HepG2 (cell line): ENCODE results near the gene MAPK10. TPM values are rescaled to one million over a fixed set of nuclear protein-coding genes. Genes with fewer than 3 reads are reported as not detected.
"Not testable (repeated sequence)": the region's sequence is repeated elsewhere in the genome, so short reads cannot be mapped to it uniquely, and the experiment has no call there.

Experiments
- ATAC-seq: fragments of 200-7000 bp; cut with Tn5 transposase; 3 replicates; pipeline ENCODE4 v1.9.1; 2020; ENCODE audit warnings: mild to moderate bottlenecking, moderate library complexity
- BruUV-seq: library from RNA; stranded (reverse); fragments of 400-500 nt; replicated peaks from 2 replicates; lab custom pipeline; 2021; lab: Mats Ljungman, UMichigan
- CTCF ChIA-PET: fragments of 300-600 bp; formaldehyde crosslinking; extraction: SDS; loops from one replicate; lab custom pipeline; 2021; ENCODE audit warnings: low total read pairs, inconsistent platforms, low intra/inter-chr PET ratio; lab: Yijun Ruan, JAX
- POLR2A ChIA-PET: fragments of 350-600 bp; sonication (Branson Sonifier 250); formaldehyde crosslinking; loops from one replicate; lab custom pipeline; 2020; ENCODE audit warnings: antibody characterized with exemption, inconsistent platforms; lab: Yijun Ruan, JAX
- DNase-seq: peaks from one replicate; pipeline ENCODE4 v3.0.0-alpha.2; 2015; ENCODE audit warnings: low spot score
- FAIRE-seq: peaks from 3 replicates; lab custom pipeline; 2011; peaks lifted over from hg19 to GRCh38; lab: Jason Lieb, UNC
- H2AFZ ChIP-seq: one replicate; pipeline ENCODE4 v1.6.1; 2011; ENCODE audit warnings: low read length, inconsistent platforms
- H3K27ac ChIP-seq: fragments of 300-600 bp; 3 replicates; pipeline ENCODE4 v1.8.0; 2011; ENCODE audit warnings: mixed run types, mild to moderate bottlenecking, mixed read lengths, low read length, inconsistent platforms; ENCODE audit not compliant: insufficient read depth; ENCODE audit errors: extremely low read length
- H3K27me3 ChIP-seq, 2 experiments: fragments of 200-600 bp in 1 of 2; 2 replicates in 1 of 2; 3 replicates in 1 of 2; pipeline versions ENCODE4 v1.6.0 to v1.8.0; 2011; ENCODE audit warnings: low read length in 2 of 2, mild to moderate bottlenecking in 2 of 2, moderate library complexity in 2 of 2, inconsistent platforms in 1 of 2; ENCODE audit not compliant: insufficient read depth in 2 of 2, control insufficient read depth in 1 of 2
- H3K36me3 ChIP-seq, 2 experiments: fragments of 200-600 bp in 1 of 2; replicated peaks in 1 of 2; 2 replicates in 1 of 2; 3 replicates in 1 of 2; pipeline versions ENCODE4 v1.5.1 to v1.8.0; 2011; ENCODE audit warnings: low read length in 2 of 2, inconsistent platforms in 1 of 2; ENCODE audit not compliant: insufficient read depth in 2 of 2, control insufficient read depth in 1 of 2
- H3K4me1 ChIP-seq: 2 replicates; pipeline ENCODE4 v1.5.1; 2012; ENCODE audit warnings: low read length, inconsistent platforms; ENCODE audit not compliant: insufficient read depth
- H3K4me2 ChIP-seq: 2 replicates; pipeline ENCODE4 v1.6.0; 2011; ENCODE audit warnings: low read depth, low read length, inconsistent platforms
- H3K4me3 ChIP-seq, 3 experiments: fragments of 200-600 bp in 1 of 3; sonication (generic), shearing (Covaris generic) in 1 of 3; replicated peaks in 1 of 3; 2 replicates each; pipeline ENCODE4 v1.5.1; 2011 to 2016; ENCODE audit warnings: low read length in 3 of 3, inconsistent platforms in 2 of 3, low read depth in 2 of 3, mild to moderate bottlenecking in 2 of 3, control low read depth in 1 of 3, mixed read lengths in 1 of 3; ENCODE audit not compliant: insufficient read depth in 1 of 3
- H3K79me2 ChIP-seq: one replicate; pipeline ENCODE4 v1.6.1; 2011; ENCODE audit warnings: low read length, inconsistent platforms; ENCODE audit not compliant: insufficient read depth
- H3K9ac ChIP-seq: 2 replicates; pipeline ENCODE4 v1.6.0; 2011; ENCODE audit warnings: mild to moderate bottlenecking, low read depth, low read length, inconsistent platforms; ENCODE audit not compliant: insufficient read depth
- H3K9me3 ChIP-seq: 2 replicates; pipeline ENCODE4 v1.5.1; 2012; ENCODE audit warnings: mild to moderate bottlenecking, low read length
- H4K20me1 ChIP-seq: 2 replicates; pipeline ENCODE4 v1.6.0; 2011; ENCODE audit warnings: inconsistent platforms, mild to moderate bottlenecking, low read length, moderate library complexity; ENCODE audit not compliant: insufficient read depth
- ATF1 ChIP-seq: IDR thresholded peaks from 2 replicates; pipeline ENCODE4 v1.6.1; 2016; ENCODE audit warnings: mild to moderate bottlenecking, control low read depth
- GABPB1 ChIP-seq: IDR thresholded peaks from 2 replicates; pipeline ENCODE4 v1.6.1; 2016; ENCODE audit warnings: mild to moderate bottlenecking, missing genetic modification reagents, moderate library complexity, missing compliant biosample characterization
- MED8 ChIP-seq: sonication (generic); formaldehyde crosslinking; IDR thresholded peaks from 2 replicates; pipeline ENCODE4 v1.8.1; 2023; ENCODE audit warnings: mild to moderate bottlenecking, missing genetic modification reagents; ENCODE audit not compliant: insufficient replicate concordance
- MYNN ChIP-seq: sonication (generic); formaldehyde crosslinking; IDR thresholded peaks from 2 replicates; pipeline ENCODE4 v1.4.0; 2020; ENCODE audit warnings: mild to moderate bottlenecking, low read depth, missing genetic modification reagents
- ZNF563 ChIP-seq: sonication (generic); formaldehyde crosslinking; IDR thresholded peaks from 2 replicates; pipeline ENCODE4 v1.8.0; 2022; ENCODE audit warnings: mild to moderate bottlenecking, moderate library complexity, missing genetic modification reagents
- ZNF564 ChIP-seq: sonication (generic); formaldehyde crosslinking; IDR thresholded peaks from 2 replicates; pipeline ENCODE4 v1.8.1; 2023; ENCODE audit warnings: mild to moderate bottlenecking, missing genetic modification reagents
- ZNF792 ChIP-seq: IDR thresholded peaks from 2 replicates; pipeline ENCODE4 v1.6.1; 2016
- WGBS: methylation state at CpG from one replicate; pipeline ENCODE4 v1.1.6; 2017; ENCODE audit warnings: low lambda C conversion rate; 5-methylcytosine and 5-hydroxymethylcytosine counted together
- in situ Hi-C: cut with HindIII; loops from 2 replicates; pipeline ENCODE4 v1.10.0; 2017; ENCODE audit warnings: low pct_unique_long_range_greater_than_20kb; ENCODE audit not compliant: extremely low pct_ligation_motif_present
- intact Hi-C: fragments of 100-400 bp; cut with micrococcal nuclease; formaldehyde crosslinking; loops from one replicate; pipeline ENCODE4 v1.10.0; 2022; ENCODE audit not compliant: unreplicated experiment
- polyA plus RNA-seq, 8 experiments: library from polyadenylated mRNA; depleted of rRNA in 3 of 8; stranded (reverse) in 7 of 8; unstranded in 1 of 8; fragments of >200 nt; fragmentation: Illumina TruSeq in 4 of 8; extraction: Trizol in 4 of 8; gene quantifications; 2 replicates each; pipeline versions ENCODE4 v1.2.1 to v1.2.3, GENCODE V29; 2011 to 2016; ENCODE audit warnings: low read depth in 4 of 8, missing spikeins in 1 of 8, mixed read lengths in 1 of 8; ENCODE audit not compliant: insufficient read depth in 1 of 8
- total RNA-seq, 5 experiments: library from RNA; depleted of rRNA; stranded (reverse); fragments of >200 nt; fragmentation: Illumina TruSeq; extraction: Trizol; gene quantifications; 2 replicates each; pipeline ENCODE4 v1.2.3, GENCODE V29; 2016; ENCODE audit warnings: low read depth in 1 of 5
- TF ChIP-seq, protein P1 (sequence below): sonication (generic); formaldehyde crosslinking; IDR thresholded peaks from 2 replicates; pipeline ENCODE4 v1.4.0; 2020; ENCODE audit warnings: mild to moderate bottlenecking, missing genetic modification reagents

The MAPK10 gene
- total and polyA plus RNA-seq, 2 of the 13 experiments (the other 11 are each of a cell fraction or from before 2014, with no cell fraction given), result not detected

DNA sequence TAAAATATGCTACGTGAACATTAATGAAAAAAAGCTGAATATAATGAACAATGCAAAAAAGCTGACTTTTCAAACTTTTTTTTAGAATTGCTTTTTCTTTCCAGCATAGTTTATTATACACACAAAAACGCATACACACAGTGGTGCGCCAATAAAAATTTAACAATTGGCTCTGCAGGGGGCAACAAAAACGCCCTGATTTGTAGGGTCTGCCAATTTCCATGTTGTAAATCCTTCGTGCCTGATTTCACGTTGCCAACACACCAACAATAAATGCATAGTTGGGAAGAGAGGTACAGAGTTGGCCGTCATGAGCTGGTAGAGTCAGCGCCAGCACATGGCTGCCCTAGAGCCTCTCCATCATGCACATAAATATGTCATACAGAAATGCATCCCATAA lies 333.1 kb downstream of the MAPK10 start:
- no peaks in the 10 kb centered on the region for H3K27me3 ChIP-seq
- no peaks in the 10 kb centered on the region for H3K9me3 ChIP-seq
- no peak overlapping the region for H3K27ac ChIP-seq
- DNase-seq, result no peak
- H3K4me3 ChIP-seq, result no peak overlapping the region
- H3K9ac ChIP-seq, result no peak overlapping the region
- no peak for ATAC-seq
- TF ChIP-seq MED8, result no peak
- no peak for TF ChIP-seq MYNN (CRISPR knock-in tag)
- TF ChIP-seq GABPB1 (CRISPR knock-in tag), result no peak
- no peak for TF ChIP-seq ATF1
- no peak for TF ChIP-seq ZNF563 (CRISPR knock-in tag)
- TF ChIP-seq, protein P1, sequence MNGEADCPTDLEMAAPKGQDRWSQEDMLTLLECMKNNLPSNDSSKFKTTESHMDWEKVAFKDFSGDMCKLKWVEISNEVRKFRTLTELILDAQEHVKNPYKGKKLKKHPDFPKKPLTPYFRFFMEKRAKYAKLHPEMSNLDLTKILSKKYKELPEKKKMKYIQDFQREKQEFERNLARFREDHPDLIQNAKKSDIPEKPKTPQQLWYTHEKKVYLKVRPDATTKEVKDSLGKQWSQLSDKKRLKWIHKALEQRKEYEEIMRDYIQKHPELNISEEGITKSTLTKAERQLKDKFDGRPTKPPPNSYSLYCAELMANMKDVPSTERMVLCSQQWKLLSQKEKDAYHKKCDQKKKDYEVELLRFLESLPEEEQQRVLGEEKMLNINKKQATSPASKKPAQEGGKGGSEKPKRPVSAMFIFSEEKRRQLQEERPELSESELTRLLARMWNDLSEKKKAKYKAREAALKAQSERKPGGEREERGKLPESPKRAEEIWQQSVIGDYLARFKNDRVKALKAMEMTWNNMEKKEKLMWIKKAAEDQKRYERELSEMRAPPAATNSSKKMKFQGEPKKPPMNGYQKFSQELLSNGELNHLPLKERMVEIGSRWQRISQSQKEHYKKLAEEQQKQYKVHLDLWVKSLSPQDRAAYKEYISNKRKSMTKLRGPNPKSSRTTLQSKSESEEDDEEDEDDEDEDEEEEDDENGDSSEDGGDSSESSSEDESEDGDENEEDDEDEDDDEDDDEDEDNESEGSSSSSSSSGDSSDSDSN, result no peak
- no peak for TF ChIP-seq ZNF564 (CRISPR knock-in tag)
- TF ChIP-seq ZNF792 (CRISPR knock-in tag), result no peak
- TF ChIP-seq, all 625 proteins: peak for 0
- intact Hi-C loops, result no loop called here
- H3K4me2 ChIP-seq, result no peak overlapping the region
- CTCF ChIA-PET, result no interaction called here
- H4K20me1 ChIP-seq, result no peaks in the 10 kb centered on the region
- no peak for FAIRE-seq
- H3K4me1 ChIP-seq, result no peaks in the 10 kb centered on the region
- in situ Hi-C loops, result no loop called here
- no TSS peak for BruUV-seq
- H2AFZ ChIP-seq, result no peak overlapping the region
- H3K79me2 ChIP-seq, result no peaks in the 10 kb centered on the region
- POLR2A ChIA-PET, result no interaction called here
- 30% methylated on average over 8 of the region's 8 CpGs for WGBS
- H3K36me3 ChIP-seq, result no peaks in the 10 kb centered on the region

GRCh38 chr4:86021671-86022070 lies 338.2 kb downstream of the MAPK10 start:
- H3K9ac ChIP-seq, in situ Hi-C loops, DNase-seq, H3K4me3 ChIP-seq, H3K79me2 ChIP-seq, H4K20me1 ChIP-seq, BruUV-seq, intact Hi-C loops, FAIRE-seq, H3K4me2 ChIP-seq, ATAC-seq, H3K27me3 ChIP-seq, POLR2A ChIA-PET, CTCF ChIA-PET, H3K9me3 ChIP-seq, H3K4me1 ChIP-seq, H2AFZ ChIP-seq, H3K27ac ChIP-seq, H3K36me3 ChIP-seq: not testable (repeated sequence)
- WGBS, result 69% methylated on average over 17 of the region's 24 CpGs
